GM18508 (cell line): ENCODE data around the gene ACSF3.

Experiments
- ATAC-seq: cut with Tn5 transposase; IDR thresholded peaks from one replicate; pipeline ENCODE4 v1.9.1; 2021; ENCODE audit warnings: moderate number of reproducible peaks; ENCODE audit not compliant: insufficient read depth, unreplicated experiment

The ACSF3 gene

DNA sequence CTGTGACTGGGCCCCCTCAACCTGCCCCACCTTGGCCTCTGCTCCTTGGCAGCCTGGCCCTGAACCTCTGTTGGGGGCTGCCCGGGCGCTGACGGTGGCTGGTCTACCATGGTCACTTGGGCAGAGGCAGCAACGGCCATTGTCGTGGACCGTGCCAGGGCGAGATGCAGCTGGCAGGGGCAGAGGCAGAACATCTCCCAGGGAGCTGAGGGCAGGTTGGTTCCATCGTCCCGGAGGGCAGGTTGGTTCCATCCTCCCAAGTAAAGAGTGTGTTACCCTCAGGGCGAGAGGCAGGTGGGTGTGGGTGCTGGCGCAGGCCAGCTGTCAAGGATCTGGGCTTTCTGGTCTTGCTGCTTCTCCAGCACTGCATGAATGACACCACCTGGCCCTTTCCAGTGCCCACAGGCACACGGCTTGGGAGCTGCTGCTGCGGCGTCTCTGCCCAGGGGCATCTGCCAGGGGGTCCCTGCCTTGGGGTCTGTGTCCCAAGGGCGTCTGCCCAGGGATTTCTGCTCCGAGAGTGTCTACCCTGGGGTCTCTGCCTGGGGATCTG is 12.0 kb downstream of the ACSF3 start:
- no peak for ATAC-seq

DNA sequence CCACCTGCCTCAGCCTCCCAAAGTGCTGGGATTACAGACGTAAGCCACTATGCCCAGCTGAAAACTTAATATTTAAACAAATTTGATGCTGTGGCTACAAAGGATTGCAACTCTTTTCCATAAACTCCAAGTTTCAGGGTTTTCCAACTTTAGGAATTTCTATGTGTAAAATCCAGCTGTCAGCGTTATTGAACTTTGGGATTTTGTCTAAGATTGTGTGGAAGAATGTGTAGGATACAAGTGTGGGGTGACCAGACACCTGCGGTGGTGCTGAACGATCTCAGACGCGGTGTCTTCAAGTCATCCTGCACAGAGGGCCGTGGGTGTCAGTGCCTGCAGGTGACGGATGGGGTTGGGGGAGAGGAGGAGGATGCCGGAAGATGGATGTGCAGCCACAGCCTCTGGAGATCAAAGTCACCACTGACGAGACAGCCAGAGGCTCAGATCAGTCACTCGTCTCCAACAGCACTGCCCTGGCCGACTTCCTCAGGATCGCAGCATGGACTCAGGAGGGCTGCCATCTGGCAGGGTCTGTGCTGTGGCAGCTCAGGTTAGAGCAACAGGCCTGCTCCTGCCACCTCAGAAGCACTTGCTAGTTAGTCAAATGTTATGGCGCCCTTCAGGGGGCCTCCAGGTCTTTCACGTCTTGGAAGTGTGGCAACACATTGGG is 13.0 kb downstream of the ACSF3 start:
- ATAC-seq = no peak

DNA sequence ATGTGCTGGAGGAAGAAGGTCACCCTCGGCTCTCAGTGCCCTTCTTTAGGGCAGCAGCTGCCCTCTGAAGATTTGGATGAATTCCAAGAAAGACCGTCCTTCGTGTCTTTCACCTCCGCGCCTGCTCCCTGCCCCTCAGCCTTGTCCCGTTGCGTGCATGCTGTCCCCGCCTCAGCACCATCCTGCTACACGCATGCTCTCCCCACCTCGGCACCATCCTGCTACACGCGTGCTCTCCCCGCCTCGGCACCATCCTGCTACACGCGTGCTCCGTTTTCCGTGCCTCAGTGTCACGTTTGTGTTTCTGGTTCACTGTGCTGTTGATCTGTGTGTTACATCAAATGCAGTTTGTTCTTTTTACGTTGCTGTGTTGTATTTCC is 13.5 kb downstream of the ACSF3 start:
- ATAC-seq = no peak

DNA sequence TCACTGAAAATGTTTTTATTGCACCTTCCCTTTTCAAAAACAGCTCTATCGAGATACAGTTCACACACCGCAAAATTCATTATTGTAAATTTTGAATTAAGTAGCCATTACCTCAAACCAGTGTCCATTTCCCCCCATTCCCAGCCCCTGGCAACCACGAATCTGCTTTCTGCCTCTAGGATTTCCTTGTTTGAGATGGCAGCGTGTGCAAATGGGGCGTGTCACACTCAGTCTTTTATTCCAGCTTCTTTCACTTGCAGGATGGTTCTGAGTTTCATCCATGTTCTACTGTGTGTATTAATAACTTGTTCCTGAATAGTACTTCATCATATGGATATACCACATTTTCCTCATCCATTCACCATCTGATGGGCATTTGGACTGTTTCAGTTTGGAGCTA is 14.8 kb downstream of the ACSF3 start:
- no peak for ATAC-seq

DNA sequence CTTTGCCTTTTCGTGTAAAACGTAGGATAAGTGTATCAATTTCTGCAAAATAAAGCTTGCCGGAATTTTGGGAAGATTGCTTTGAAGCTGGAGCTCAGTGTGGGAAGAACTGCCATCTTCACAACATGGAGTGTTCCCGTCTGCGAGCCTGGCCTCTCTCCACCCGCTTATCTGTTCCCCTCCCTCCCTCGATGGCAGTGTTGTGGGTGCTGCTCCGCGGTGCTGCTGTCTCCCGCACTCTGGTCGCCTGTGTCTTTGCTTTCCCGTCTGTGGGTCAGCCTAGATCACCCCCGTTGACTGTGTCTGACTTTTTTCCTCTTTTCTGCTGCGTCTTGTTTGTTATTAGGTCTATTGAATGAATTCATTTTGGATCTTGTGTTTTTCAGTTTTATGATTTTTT is 17.0 kb downstream of the ACSF3 start:
- no peak for ATAC-seq

DNA sequence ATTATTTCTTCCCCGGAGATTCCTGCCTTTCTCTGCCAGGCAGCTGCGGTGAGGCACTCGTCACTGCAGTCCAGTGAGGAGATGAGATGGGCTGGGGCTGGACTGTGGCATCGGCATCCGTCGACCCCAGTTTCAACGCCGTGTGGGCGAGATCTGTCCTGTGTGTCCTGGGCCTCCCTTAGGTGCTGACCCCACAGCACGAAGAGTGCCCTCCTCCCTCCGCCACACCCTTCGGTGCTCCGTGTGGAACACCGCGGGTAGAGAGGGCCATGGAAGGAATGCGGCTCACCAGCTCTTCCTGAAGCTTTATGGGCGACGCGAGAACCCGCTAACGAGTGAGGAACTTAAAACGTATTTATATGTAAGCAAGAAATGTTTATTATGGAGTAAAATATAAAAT is 17.6 kb downstream of the ACSF3 start:
- no peak for ATAC-seq

DNA sequence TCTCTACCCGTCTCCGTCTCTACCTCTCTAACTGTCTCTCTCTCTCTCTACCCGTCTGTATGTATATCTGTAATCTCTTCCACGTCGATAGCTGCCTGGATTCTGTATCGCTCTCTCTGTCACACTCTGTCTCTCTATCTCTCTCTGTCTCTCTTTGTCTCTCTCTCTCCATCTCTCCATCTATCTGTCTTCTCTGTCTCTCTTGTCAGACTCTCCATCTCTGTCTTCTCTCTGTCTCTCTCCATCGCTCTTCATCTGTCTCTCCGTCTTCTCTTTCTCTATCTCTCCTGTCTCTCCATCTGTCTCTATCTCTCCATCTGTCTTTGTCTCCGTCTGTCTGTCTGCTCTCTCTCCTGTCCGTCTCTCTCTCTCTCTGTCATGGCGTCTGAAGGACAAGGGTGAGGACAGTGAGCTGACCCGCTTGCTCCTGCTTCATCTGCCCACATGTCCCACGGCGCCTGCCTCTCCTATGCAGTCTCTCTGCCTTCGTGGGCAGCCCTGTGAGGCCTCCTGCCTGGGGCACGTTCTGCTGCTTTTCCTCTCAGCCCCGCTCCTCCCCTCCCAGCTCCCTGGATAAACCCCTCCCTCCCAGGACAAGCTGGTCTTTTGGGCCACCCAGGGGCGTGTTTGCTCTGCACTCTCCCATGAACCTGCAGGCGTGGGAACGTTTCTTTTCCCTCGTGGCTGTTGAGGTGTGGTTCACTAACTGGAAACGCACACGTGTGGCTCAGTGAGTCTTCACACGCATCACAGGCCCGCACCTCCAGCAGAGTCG is 18.9 kb downstream of the ACSF3 start:
- no peak for ATAC-seq

DNA sequence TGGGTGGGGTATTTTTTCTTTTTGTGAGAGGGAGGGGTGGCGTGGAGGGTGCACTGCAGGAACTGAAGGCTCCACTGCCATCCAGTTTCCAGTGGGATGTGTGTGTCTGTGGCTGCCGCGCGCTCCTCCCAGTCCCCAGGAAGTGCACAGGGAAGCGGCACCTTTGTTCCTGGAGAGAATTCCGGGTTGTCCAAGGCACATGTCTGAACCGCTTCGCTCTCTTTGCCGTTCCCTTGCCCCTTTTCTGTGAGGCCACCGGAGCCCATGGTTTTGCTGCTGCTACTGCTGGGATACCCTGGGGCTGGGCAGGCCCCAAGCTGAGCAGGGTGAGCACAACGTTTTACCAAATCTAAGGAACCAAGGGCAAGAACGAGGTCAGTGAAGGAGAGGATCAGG is 19.5 kb downstream of the ACSF3 start:
- no peak for ATAC-seq

DNA sequence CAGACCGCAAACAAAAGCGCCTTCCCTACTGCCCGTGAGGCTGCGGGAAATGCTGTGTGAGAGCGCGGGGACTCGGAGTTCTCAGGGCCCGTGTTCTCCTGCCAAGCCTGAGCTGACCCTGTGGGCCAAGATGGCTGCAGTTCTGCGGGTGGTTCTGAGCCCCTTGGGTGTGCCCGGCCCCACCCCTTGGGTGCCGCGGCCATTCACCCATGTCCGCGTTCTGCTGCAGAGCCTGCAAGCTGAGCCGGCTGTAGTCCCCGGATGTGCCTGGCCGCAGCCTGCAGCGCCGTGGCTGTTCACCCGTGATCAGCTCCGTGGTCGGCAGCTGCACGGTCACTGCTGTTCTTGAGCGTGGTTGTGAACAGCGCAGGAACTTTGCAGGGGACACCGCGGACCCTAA is 20.0 kb downstream of the ACSF3 start:
- ATAC-seq = no peak

DNA sequence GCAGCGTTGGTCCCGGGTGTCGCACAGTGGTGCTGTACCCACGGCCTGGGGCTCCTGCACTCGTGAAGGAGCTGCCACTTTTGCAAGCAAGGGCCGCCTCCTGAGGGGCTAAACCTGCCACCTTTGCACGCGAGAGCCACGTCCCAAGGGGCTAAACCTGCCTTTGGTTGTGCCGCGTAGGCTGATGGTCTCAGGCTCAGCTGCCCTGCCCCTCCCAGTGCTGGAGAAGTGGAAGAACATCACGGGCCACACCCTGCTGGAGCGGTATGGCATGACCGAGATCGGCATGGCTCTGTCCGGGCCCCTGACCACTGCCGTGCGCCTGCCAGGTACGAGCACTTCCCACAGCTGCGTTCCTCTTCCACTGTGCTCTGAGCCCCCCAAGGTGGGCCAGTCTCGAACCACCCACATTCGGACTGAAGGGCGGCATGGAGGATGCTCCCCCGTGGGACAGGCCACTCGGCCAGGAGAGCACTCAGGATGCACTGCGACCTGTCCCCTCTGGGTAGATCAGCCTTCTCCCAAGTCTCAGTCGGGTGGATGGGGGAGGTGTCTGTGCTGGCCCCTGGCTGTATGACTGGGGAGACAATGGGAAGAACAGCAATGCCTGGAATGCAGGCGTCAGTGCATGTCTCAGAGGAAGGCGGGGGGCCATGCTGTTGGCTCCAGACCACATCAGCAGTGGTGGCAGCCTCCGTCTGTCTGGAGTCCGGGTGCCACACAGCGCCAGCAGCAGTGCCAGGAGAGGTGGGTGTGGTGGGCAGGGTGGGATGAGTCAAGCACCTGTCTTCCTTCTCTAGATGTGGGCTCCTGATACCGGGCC is 20.7 kb downstream of the ACSF3 start:
- no peak for ATAC-seq

DNA sequence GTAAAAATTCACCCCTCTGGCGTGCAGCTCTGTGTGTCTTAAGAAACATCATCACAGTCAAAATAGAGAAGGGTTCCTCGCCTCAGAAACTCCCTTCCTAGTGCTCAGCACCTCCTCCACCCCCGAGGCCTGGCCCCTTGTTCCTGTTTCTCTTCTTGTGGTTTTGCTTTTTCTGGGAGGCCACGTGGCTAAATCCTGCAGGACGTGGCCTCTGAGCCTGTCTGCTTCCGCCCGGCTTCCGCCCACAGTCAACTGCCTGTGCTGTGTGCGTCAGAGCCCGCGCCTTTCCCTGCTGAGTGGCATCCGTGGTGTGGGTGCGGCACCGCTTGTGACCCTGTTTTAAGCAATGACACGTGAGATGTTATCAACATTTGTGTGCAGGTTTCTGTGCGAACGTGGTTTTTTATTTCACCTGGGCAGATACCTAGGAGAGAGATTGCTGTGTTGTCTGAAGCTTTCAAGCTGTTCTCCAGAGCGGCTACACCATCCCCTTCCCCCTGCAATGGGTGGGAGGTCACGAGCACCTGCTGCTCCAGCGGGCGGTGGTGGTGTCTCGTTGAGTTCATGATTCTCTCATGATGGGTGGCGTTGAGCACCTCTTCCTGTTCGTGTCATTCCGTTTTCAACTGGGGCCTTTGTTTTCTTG is 21.7 kb downstream of the ACSF3 start:
- peak; percentile 49 for ATAC-seq

DNA sequence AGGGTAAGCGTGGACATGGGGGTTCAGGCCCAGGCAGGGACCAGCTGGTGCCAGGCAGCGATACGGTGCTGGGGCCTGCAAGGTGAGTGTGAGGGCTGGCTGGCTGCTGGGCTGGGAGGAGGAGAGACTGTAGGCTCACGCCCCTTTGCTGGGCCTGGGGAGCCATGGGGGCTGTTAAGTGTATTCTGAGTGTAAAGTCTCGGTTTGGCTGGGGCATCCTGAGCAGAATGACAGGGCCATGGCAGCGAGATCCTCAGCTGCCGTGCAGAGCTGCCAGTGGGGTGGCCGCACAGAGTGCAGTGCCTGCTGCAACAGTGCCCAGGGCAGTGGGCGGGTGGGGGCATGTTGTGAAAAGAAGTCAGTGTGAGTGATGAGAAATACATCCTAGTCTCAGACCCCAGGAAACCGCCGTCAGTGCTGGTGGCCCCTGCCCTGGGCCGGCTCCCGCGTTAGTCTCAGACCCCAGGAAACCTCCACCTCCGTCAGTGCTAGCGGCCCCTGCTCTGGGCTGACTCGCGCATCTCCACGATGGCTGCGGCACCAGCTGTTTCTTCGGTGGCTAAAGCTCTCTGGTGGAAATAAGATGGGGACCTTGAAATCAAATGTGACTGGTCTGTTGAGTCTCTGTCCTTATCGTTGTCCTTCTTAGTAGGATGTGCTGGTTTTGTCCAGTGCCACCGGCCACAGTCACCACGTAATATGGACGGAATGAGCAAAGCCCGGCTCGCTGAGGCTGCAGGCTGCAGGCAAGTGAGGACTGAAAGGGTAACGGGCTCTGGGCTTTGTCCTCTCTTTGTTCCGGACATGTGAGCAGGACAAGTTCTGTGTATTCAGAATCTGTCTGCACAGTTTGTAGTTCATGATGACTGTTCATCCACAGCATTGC is 22.9 kb downstream of the ACSF3 start:
- no peak for ATAC-seq

DNA sequence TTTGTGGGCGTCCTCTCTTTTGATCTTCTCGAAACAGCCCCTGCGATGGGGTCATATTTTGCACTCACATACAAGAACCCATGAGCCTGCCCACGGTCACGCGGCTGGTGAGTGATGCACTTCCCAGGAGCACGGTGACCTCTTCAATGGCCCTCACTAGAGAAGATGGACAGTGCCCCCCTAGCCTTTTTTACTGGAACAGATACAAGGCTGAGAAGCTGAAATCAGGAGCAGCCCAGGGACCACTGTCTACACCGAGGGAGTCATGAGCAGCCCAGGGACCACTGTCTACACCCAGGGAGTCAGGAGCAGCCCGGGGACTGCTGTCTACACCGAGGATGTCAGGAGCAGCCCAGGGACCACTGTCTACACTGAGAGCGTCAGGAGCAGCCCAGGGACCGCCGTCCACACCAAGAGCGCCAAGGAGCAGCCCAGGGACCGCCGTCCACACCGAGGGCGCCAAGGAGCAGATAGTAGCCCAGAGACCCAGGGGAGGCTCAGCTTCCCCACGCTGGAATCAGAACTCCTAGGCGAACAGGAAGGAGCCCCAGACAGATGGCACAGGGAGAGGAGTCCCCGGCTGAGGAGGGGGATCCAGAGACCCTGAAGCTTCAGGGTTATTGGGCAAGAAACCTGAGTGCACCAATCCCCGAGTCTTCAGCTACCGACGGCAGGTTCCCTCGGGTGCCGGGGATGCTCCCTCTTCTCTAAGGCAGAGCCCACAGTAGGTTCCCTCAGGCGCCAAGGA is 23.7 kb downstream of the ACSF3 start:
- ATAC-seq = no peak

DNA sequence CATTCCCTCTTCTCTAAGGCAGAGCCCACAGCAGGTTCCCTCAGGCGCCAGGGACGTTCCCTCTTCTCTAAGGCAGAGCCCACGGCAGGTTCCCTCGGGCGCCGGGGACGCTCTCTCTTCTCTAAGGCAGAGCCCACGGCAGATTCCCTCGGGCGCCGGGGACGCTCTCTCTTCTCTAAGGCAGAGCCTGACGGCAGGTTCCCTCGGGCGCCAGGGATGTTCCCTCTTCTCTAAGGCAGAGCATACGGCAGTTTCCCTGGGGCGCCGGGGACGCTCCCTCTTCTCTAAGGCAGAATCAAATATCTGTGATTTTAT is 24.3 kb downstream of the ACSF3 start:
- no peak for ATAC-seq

DNA sequence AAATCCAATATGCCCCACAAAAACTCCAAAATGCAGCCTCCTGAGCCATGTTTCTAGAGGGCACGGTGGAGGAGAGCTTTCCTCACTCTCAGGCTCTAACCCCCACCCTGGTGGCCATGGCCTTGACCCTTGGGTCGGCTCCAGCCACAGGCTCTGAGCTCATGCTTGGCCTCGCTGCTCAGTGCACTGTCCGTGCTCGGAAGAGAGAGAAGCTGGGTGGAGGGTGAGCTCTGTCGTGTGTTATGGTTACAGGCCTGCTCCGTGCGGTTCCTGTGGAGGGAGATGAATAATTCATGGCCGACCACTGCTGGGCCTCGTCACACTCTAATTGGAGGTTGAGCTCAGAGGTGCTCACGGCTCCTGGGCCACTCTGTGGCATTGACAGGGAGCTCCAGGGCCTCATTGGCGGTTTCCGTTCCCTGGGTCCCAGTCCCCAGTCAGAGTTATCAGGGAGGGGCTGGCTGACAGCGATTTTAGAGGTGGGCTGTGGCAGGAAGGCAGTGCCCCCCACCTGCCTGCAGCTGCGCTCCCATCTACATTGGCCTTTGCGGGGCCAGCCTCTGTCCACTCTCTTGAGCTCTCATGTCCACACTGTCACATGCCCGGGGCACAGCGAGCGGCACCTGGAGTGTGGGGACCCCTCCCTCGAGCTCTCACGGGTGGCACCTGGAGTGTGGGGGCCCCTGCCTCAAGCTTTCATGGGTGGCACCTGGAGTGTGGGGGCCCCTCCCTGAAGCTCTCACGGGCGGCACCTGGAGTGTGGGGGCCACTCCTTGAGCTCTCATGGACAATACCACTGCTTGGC is 24.9 kb downstream of the ACSF3 start:
- ATAC-seq = no peak

DNA sequence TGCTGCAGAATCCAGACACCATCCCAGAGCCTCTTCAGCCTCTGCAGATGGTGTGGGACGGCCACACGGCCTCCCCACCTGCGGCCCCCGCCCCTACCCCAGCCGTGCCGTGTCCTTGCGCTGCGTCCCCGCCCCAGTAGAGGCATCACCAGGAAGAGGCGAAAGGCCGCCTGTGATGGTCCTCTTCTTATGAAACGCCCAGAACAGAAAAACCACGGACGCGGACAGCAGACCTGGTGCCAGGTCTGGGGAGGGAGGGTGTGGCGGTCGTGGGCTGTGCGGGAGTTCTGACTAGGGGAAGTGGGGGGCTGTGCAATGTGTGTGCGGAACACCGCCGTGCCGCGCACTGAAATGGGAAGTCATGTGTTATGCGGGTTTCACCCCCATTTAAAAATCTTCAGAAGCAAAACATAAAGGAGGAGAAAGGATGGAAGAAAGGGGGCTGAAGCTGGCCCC is 25.5 kb downstream of the ACSF3 start:
- ATAC-seq = no peak

DNA sequence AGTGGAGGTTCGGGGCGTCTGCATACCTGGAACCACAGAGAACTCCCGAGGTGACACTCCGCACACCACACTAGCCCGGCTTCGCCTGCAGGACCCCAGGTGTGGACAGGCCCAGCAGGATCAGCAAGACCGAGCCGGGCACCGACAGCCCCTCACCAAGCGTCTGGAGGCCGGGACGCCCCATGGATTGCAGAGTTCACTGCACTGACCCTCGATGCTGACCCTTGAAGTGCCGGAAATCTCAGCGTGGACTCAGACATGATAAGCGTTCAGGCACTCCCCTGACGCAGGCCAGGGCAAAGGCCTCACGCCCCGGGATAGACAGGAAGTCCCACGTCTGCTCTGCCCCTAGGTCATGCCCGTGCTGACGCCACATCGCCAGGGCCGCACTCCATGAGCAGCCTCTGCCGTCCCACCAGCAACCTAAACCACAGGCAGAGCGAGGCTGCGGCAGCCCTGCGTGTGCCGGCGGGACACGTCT is 26.0 kb downstream of the ACSF3 start:
- no peak for ATAC-seq

DNA sequence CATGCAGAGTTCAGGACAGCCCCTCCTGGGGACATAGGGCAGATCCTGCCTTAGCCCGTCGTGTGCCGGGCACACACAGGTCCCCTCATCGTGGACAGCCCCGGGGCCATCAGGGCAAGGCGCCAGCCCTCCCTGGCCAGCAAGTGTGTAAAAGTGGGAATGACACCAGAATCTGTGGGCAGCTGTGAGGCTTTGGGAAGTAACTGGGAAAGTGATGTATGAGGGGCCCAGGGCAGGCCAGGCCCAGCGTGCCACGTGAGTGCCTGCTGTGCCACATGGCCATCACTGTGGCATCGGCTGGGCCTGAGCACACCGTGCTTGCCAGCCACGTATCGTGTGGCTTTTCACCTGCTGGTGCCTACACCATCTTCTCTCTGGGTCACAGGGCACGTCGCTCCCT is 26.6 kb downstream of the ACSF3 start:
- ATAC-seq = no peak
